ENCODE results near the gene TLK2.

The TLK2 gene

DNA sequence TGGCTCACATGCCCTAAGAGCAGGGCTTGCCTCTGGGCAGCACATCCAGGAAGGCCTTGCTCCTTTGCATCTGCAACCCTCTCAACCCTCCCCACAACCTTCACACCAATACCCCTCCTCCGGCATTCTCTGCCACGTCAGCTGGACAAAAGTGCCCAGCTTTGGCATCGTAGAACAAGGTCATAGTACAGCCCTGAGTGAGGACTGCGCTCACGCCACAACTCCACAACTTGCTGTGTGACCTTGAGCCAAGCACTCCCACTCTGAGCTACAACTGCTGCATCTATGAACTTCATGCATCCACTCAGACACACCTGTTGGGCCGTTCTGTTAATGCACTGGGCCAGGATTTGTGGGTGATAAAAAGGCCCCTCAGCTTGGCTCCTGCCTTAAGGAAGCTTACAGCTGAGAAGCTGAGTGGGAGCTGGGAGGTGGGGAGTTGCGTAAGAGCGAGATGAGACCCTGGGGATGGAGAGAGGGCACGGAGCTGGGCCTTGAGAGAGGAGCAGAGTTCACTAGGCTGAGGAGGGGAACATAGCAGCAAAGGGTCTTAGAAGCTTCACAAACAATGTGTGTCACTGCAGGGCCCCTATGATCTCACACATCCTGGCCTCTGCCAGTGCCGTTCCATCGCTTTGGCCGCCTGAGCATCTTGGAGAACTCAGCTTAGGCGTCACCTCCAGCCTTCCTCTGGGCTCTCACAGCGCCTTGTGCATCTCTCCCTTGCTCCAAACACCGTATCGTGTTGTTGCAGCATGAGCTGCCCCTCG is 140.2 kb downstream of the TLK2 start:
- Histone ChIP-seq H4K91ac (ENCODE audit: low read depth, low read length) (no peak overlapping the region), H3K14ac (ENCODE audit: low read length) (no peak overlapping the region), H3K4ac (ENCODE audit: low read depth, low read length) (no peak overlapping the region), H3K27ac (ENCODE audit: low read depth, low read length) (no peak overlapping the region), H2AFZ (ENCODE audit: insufficient read depth, low read length, poor library complexity) (no peak overlapping the region), H2BK120ac (ENCODE audit: insufficient read depth, low read length, poor library complexity) (no peak overlapping the region), H3K79me2 (ENCODE audit: control insufficient read depth, insufficient read depth, low read length, poor library complexity) (no peaks in the 10 kb centered on the region), H2AK5ac (ENCODE audit: low read length) (no peak overlapping the region), H3K27me3 (ENCODE audit: insufficient read depth, low read length) (no peaks in the 10 kb centered on the region), H3K36me3 (ENCODE audit: control insufficient read depth in 1 of 2, insufficient read depth in 2 of 2, low read length in 2 of 2) (peaks cover 0 to 16% of the 10 kb centered on the region in 2 experiments), H4K8ac (ENCODE audit: low read depth, low read length) (no peak overlapping the region), H3K9ac (ENCODE audit: low read length) (no peak overlapping the region), H3K79me1 (ENCODE audit: low read length) (peaks cover 2% of the 10 kb centered on the region), H3K9me3 (ENCODE audit: insufficient read depth, low read depth, low read length) (no peaks in the 10 kb centered on the region), H3K23ac (ENCODE audit: low read length) (no peak overlapping the region), H3K4me3 (ENCODE audit: low read depth, low read length) (no peak overlapping the region), H3K4me2 (ENCODE audit: low read length) (no peak overlapping the region), H3K18ac (ENCODE audit: low read length) (no peak overlapping the region), H3K4me1 (ENCODE audit: control insufficient read depth in 1 of 2, insufficient read depth in 2 of 2, low read length in 2 of 2) (peaks cover 11 to 24% of the 10 kb centered on the region in 2 experiments), H4K12ac (ENCODE audit: low read depth, low read length) (no peak overlapping the region), H2BK5ac (ENCODE audit: low read depth, low read length, poor library complexity) (no peak overlapping the region), H2BK12ac (ENCODE audit: low read length) (no peak overlapping the region)
- no CpG with 5 or more reads among the region's 17 CpGs for WGBS (ENCODE audit: extremely low coverage, insufficient coverage, insufficient read length)
- no peak for DNase-seq

GRCh38 chr17:62619417-62620155 is 141.0 kb downstream of the TLK2 start:
- Histone ChIP-seq H2BK5ac (ENCODE audit: low read depth, low read length, poor library complexity) (no peak overlapping the region), H3K9me3 (ENCODE audit: insufficient read depth, low read depth, low read length) (no peaks in the 10 kb centered on the region), H3K36me3 (ENCODE audit: control insufficient read depth in 1 of 2, insufficient read depth in 2 of 2, low read length in 2 of 2) (peaks cover 0 to 16% of the 10 kb centered on the region in 2 experiments), H3K79me2 (ENCODE audit: control insufficient read depth, insufficient read depth, low read length, poor library complexity) (no peaks in the 10 kb centered on the region), H3K23ac (ENCODE audit: low read length) (no peak overlapping the region), H3K4me3 (ENCODE audit: low read depth, low read length) (no peak overlapping the region), H4K12ac (ENCODE audit: low read depth, low read length) (no peak overlapping the region), H2AK5ac (ENCODE audit: low read length) (no peak overlapping the region), H3K27me3 (ENCODE audit: insufficient read depth, low read length) (no peaks in the 10 kb centered on the region), H3K4me1 (ENCODE audit: control insufficient read depth in 1 of 2, insufficient read depth in 2 of 2, low read length in 2 of 2) (peaks cover 11 to 23% of the 10 kb centered on the region in 2 experiments), H4K8ac (ENCODE audit: low read depth, low read length) (no peak overlapping the region), H3K14ac (ENCODE audit: low read length) (no peak overlapping the region), H2AFZ (ENCODE audit: insufficient read depth, low read length, poor library complexity) (no peak overlapping the region), H2BK12ac (ENCODE audit: low read length) (no peak overlapping the region), H3K18ac (ENCODE audit: low read length) (no peak overlapping the region), H3K27ac (ENCODE audit: low read depth, low read length) (no peak overlapping the region), H3K9ac (ENCODE audit: low read length) (no peak overlapping the region), H4K91ac (ENCODE audit: low read depth, low read length) (no peak overlapping the region), H3K79me1 (ENCODE audit: low read length) (peaks cover 2% of the 10 kb centered on the region), H3K4ac (ENCODE audit: low read depth, low read length) (no peak overlapping the region), H2BK120ac (ENCODE audit: insufficient read depth, low read length, poor library complexity) (no peak overlapping the region), H3K4me2 (ENCODE audit: low read length) (no peak overlapping the region)
- WGBS (ENCODE audit: extremely low coverage, insufficient coverage, insufficient read length) = no CpG with 5 or more reads among the region's 10 CpGs
- no peak for DNase-seq

DNA sequence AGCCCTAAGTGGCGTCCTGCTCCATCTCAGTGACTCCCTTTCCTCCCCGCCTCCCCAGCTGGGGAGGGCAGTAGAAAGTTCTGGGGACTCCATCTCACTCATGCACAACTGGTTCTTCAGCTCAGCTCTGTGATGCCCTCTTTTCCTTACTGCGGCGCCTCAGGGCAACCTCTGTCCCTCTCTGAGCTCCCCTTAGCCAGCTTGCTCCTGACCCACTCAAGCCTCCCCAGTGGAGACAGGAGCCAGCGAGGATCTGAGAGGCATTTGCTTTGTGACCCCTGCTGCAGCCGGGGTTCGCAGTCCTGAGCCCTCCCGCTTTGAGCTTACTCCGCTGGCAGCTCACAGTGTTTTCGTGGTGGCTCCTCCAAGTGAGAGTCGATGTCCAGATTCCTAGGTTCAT is 142.6 kb downstream of the TLK2 start:
- H2AFZ ChIP-seq (ENCODE audit: insufficient read depth, low read length, poor library complexity) = no peak overlapping the region
- no CpG with 5 or more reads among the region's 11 CpGs for WGBS (ENCODE audit: extremely low coverage, insufficient coverage, insufficient read length)
- H2BK12ac ChIP-seq (ENCODE audit: low read length) = no peak overlapping the region
- H3K4me1 ChIP-seq (ENCODE audit: control insufficient read depth in 1 of 2, insufficient read depth in 2 of 2, low read length in 2 of 2) = peaks cover 11 to 17% of the 10 kb centered on the region in 2 experiments
- no peak overlapping the region for H2BK120ac ChIP-seq (ENCODE audit: insufficient read depth, low read length, poor library complexity)
- DNase-seq = no peak
- no peak overlapping the region for H3K14ac ChIP-seq (ENCODE audit: low read length)
- H3K79me1 ChIP-seq (ENCODE audit: low read length) = peaks cover 2% of the 10 kb centered on the region
- peaks cover 2 to 13% of the 10 kb centered on the region in 2 experiments for H3K36me3 ChIP-seq (ENCODE audit: control insufficient read depth in 1 of 2, insufficient read depth in 2 of 2, low read length in 2 of 2)
- no peak overlapping the region for H3K4me3 ChIP-seq (ENCODE audit: low read depth, low read length)
- no peak overlapping the region for H3K23ac ChIP-seq (ENCODE audit: low read length)
- H3K9ac ChIP-seq (ENCODE audit: low read length) = no peak overlapping the region
- no peaks in the 10 kb centered on the region for H3K27me3 ChIP-seq (ENCODE audit: insufficient read depth, low read length)
- H3K9me3 ChIP-seq (ENCODE audit: insufficient read depth, low read depth, low read length) = no peaks in the 10 kb centered on the region
- H3K4me2 ChIP-seq (ENCODE audit: low read length) = no peak overlapping the region
- H4K12ac ChIP-seq (ENCODE audit: low read depth, low read length) = no peak overlapping the region
- H3K27ac ChIP-seq (ENCODE audit: low read depth, low read length) = no peak overlapping the region
- no peak overlapping the region for H3K4ac ChIP-seq (ENCODE audit: low read depth, low read length)
- H2AK5ac ChIP-seq (ENCODE audit: low read length) = no peak overlapping the region
- H4K8ac ChIP-seq (ENCODE audit: low read depth, low read length) = no peak overlapping the region
- no peaks in the 10 kb centered on the region for H3K79me2 ChIP-seq (ENCODE audit: control insufficient read depth, insufficient read depth, low read length, poor library complexity)
- no peak overlapping the region for H3K18ac ChIP-seq (ENCODE audit: low read length)
- no peak overlapping the region for H2BK5ac ChIP-seq (ENCODE audit: low read depth, low read length, poor library complexity)
- H4K91ac ChIP-seq (ENCODE audit: low read depth, low read length) = no peak overlapping the region

DNA sequence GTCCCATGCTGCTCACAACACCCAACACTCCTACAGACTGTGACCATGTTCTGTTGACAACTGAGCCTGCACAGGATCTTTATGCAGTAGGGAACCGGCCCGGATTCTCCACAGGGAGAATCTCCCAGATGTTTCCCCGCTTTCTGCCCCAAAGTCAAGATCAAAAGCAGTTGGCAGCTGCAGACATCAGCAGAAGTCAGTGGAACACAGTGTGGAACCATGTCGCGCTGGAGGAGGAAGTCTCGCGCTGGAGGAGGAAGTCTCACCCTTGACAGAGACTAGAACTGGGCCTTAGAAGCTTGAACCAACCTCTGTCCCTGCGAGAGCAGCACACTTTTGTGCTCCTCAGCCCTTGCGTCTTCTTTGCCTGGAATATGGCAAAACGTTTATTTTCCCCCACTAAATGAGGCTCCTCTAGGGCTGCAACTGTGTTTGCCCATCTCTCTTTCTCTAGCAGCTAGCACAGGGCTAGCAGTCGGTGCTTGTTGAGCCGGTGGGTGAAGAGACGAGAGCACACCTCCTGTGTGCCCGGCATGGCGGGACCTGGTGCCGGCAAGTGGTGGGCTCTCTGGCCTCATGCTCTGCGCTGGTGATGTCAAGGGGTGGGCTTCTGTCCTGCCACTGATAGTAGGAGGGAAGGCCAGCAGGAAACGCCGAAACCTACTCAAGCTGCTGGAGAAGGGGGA is 146.7 kb downstream of the TLK2 start:
- Histone ChIP-seq H3K4ac (ENCODE audit: low read depth, low read length) (no peak overlapping the region), H2AFZ (ENCODE audit: insufficient read depth, low read length, poor library complexity) (no peak overlapping the region), H3K27ac (ENCODE audit: low read depth, low read length) (no peak overlapping the region), H3K4me3 (ENCODE audit: low read depth, low read length) (no peak overlapping the region), H2AK5ac (ENCODE audit: low read length) (no peak overlapping the region), H2BK5ac (ENCODE audit: low read depth, low read length, poor library complexity) (no peak overlapping the region), H3K9ac (ENCODE audit: low read length) (no peak overlapping the region), H4K91ac (ENCODE audit: low read depth, low read length) (no peak overlapping the region), H3K36me3 (ENCODE audit: control insufficient read depth in 1 of 2, insufficient read depth in 2 of 2, low read length in 2 of 2) (peaks cover 2 to 3% of the 10 kb centered on the region in 2 experiments), H3K79me1 (ENCODE audit: low read length) (peaks cover 24% of the 10 kb centered on the region), H4K8ac (ENCODE audit: low read depth, low read length) (no peak overlapping the region), H2BK120ac (ENCODE audit: insufficient read depth, low read length, poor library complexity) (no peak overlapping the region), H3K4me1 (ENCODE audit: control insufficient read depth in 1 of 2, insufficient read depth in 2 of 2, low read length in 2 of 2) (peaks cover 12 to 15% of the 10 kb centered on the region in 2 experiments), H3K79me2 (ENCODE audit: control insufficient read depth, insufficient read depth, low read length, poor library complexity) (peaks cover 11% of the 10 kb centered on the region), H3K9me3 (ENCODE audit: insufficient read depth, low read depth, low read length) (no peaks in the 10 kb centered on the region), H3K27me3 (ENCODE audit: insufficient read depth, low read length) (no peaks in the 10 kb centered on the region), H3K23ac (ENCODE audit: low read length) (no peak overlapping the region), H4K12ac (ENCODE audit: low read depth, low read length) (no peak overlapping the region), H2BK12ac (ENCODE audit: low read length) (no peak overlapping the region), H3K18ac (ENCODE audit: low read length) (no peak overlapping the region), H3K4me2 (ENCODE audit: low read length) (no peak overlapping the region), H3K14ac (ENCODE audit: low read length) (no peak overlapping the region)
- WGBS (ENCODE audit: extremely low coverage, insufficient coverage, insufficient read length) = no CpG with 5 or more reads among the region's 19 CpGs
- no peak for DNase-seq

Data from trophoblast cell (in vitro differentiated cells and primary cell).